ENCODE results near the gene EIF4EBP2.

DNA sequence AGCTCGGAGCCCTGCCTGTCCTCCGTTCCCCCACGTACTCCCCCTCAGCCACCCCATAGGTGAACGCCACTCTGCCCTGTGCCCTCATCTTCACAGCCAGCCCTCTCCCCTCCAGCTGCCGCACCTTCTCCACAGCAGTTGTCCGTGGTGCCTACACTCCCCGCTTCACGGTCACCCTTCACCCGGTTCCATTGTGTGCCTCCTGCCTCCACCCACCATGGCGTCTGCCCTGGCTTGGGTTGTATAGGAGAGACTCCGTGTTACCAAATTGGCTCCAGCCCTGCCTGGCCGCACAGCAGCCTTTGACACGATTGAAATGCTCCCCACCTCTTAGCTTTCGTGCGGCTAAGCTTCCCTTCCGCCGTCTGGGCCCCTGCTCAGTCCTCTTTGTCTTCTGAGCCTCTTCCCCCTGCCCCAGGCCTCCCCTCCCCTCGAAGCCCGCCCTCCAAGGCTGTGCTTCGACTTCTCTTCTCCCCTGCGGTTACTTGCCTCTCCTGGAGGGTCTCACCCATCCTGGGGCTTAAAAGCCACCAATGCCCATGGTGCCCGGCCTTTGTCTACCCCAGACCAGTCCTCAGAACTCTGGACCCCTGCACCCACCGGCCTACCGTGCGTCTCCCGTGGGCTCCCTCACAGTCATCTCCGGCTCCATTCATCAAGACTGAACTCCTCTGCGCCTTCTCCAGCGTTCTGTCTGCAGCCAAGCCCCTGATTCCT, 56.0 kb downstream of the EIF4EBP2 start:
- TF ChIP-seq RAD21 (IDR thresholded peaks at IDR 0.05; ENCODE audit: low read depth), result no peak
- no peak for TF ChIP-seq CTCF (IDR thresholded peaks at IDR 0.05 in 2 of 3, conservative IDR thresholded peaks at IDR 0.05 in 1 of 3; ENCODE audit: borderline replicate concordance in 1 of 3, insufficient read depth in 1 of 3, low read depth in 2 of 3, low read length in 2 of 3)
- TF ChIP-seq EZH2 (IDR thresholded peaks at IDR 0.05), result no peak
- no peak for TF ChIP-seq ATF3 (IDR thresholded peaks at IDR 0.05)
- no peak for TF ChIP-seq POLR2A (IDR thresholded peaks at IDR 0.05; ENCODE audit: borderline replicate concordance, extremely low read depth, insufficient read depth, insufficient read length)
- no peak for TF ChIP-seq YY1 (IDR thresholded peaks at IDR 0.05; ENCODE audit: extremely low read depth, insufficient replicate concordance, low read depth, low read length)
- no peak for TF ChIP-seq POLR2AphosphoS5 (IDR thresholded peaks at IDR 0.05; ENCODE audit: low read depth, low read length)
- no peak for TF ChIP-seq ZFX (IDR thresholded peaks at IDR 0.05)
- no peak for TF ChIP-seq ZBTB33 (IDR thresholded peaks at IDR 0.05; ENCODE audit: extremely low read depth, insufficient replicate concordance, low read length)
- TF ChIP-seq SIN3A (IDR thresholded peaks at IDR 0.05; ENCODE audit: low read depth), result no peak
- no peak for TF ChIP-seq CEBPB (IDR thresholded peaks at IDR 0.05; ENCODE audit: low read depth)
- no peak for TF ChIP-seq EZH2phosphoT487 (IDR thresholded peaks at IDR 0.05; ENCODE audit: borderline replicate concordance)

All from HCT116 (cell line).